ENCODE measurements around the gene AMDHD1. TPM values are rescaled to one million over a fixed set of nuclear protein-coding genes. Genes with fewer than 3 reads are reported as not detected.

AMDHD1 gene
- total and polyA plus RNA-seq, 2 of the 4 experiments (the other 2 are of a cell fraction) = under 0.01 TPM; not detected in 1

DNA sequence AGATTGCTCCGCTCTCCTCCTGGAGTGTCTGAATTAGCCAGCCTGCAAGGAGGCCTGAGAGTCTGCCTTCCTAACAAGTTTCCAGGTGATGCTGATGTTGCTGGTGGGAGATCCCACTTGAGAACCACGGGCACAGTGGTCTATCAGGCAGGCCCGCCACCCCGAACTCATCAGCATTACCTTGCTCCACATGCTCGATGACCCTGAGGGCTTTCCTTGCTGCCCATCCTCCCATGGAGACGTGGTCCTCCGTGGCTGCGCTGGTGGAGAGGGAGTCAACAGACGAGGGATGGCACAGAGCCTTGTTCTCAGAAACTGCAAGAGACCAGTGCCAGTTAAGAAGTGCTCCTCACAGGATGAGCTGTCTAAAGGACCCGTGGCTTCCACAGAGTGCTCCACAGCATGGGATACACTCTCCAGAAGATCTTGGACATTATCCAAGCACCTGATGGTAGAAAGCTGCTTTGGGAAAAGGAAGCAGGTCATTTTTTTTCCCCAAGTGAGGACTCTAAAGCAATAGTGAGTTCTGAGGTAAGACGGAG, 34.7 kb downstream of the AMDHD1 start:
- no peak overlapping the region for H2BK20ac ChIP-seq (ENCODE audit: low read depth, low read length)
- H4K20me1 ChIP-seq (ENCODE audit: insufficient read depth, low read length) = no peaks in the 10 kb centered on the region
- ATAC-seq (ENCODE audit: low read depth) (no peak), DNase-seq (no peak)
- H3K4me1 ChIP-seq (ENCODE audit: control insufficient read depth, insufficient read depth, low read length) = no peaks in the 10 kb centered on the region
- no peak overlapping the region for H3K4me3 ChIP-seq (ENCODE audit: insufficient read depth, low read depth, low read length)
- no peak overlapping the region for H3K27ac ChIP-seq (ENCODE audit: insufficient read depth, low read length)
- H3K4ac ChIP-seq (ENCODE audit: low read depth, low read length) = no peak overlapping the region
- H2AK9ac ChIP-seq (replicated peaks; ENCODE audit: low read depth, low read length, poor library complexity) = no peak overlapping the region
- no peak overlapping the region for H3K23ac ChIP-seq (ENCODE audit: low read depth, low read length)
- H2AFZ ChIP-seq (replicated peaks; ENCODE audit: low read length, poor library complexity) = no peak overlapping the region
- H3K9me3 ChIP-seq (ENCODE audit: control insufficient read depth, insufficient read depth, low read length) = no peaks in the 10 kb centered on the region
- no TSS peak for BruUV-seq (replicated peaks)
- intact Hi-C loops (cut with micrococcal nuclease) = no loop called here
- no peaks in the 10 kb centered on the region for H3K9me1 ChIP-seq (ENCODE audit: insufficient read depth, low read length)
- H2AK5ac ChIP-seq (ENCODE audit: low read depth, low read length) = no peak overlapping the region
- no peaks in the 10 kb centered on the region for H3K36me3 ChIP-seq (ENCODE audit: control insufficient read depth, insufficient read depth, low read length)
- in situ Hi-C loops (cut with MboI; ENCODE audit: low sequenced_read_pairs) = no loop called here
- no peak overlapping the region for H3K18ac ChIP-seq (ENCODE audit: low read depth, low read length)
- no peak overlapping the region for H4K5ac ChIP-seq (ENCODE audit: low read depth, low read length)
- H2BK15ac ChIP-seq (ENCODE audit: low read depth, low read length) = no peak overlapping the region
- H2BK120ac ChIP-seq (ENCODE audit: low read depth, low read length) = no peak overlapping the region
- no peak overlapping the region for H4K91ac ChIP-seq (ENCODE audit: insufficient read depth, low read depth, low read length)
- ChIA-PET CTCF (no interaction called here), POLR2A (ENCODE audit: unreplicated experiment) (no interaction called here)
- H3K56ac ChIP-seq (ENCODE audit: extremely low read depth, insufficient read depth, low read length) = no peak overlapping the region
- no peak overlapping the region for H3K9ac ChIP-seq (ENCODE audit: low read depth, low read length)
- H3K27me3 ChIP-seq (ENCODE audit: control insufficient read depth, insufficient read depth, low read length) = peaks cover 8% of the 10 kb centered on the region
- TF ChIP-seq USF2 (IDR thresholded peaks at IDR 0.05; ENCODE audit: low read depth, low read length) (no peak), RCOR1 (IDR thresholded peaks at IDR 0.05; ENCODE audit: insufficient replicate concordance, low read length) (no peak), BHLHE40 (IDR thresholded peaks at IDR 0.05; ENCODE audit: low read depth, low read length) (no peak), POLR2A (IDR thresholded peaks at IDR 0.05; ENCODE audit: low read depth, low read length) (no peak), ELK1 (IDR thresholded peaks at IDR 0.05; ENCODE audit: borderline replicate concordance, low read depth, low read length) (no peak)
- H3K4me2 ChIP-seq (ENCODE audit: low read depth, low read length) = no peak overlapping the region
- no peak overlapping the region for H2BK5ac ChIP-seq (ENCODE audit: low read depth, low read length, poor library complexity, severe bottlenecking)
- 96% methylated on average over 4 of the region's 11 CpGs; no CpG with 5 or more reads in 1 of the 2 experiments for WGBS, 2 experiments (ENCODE audit: extremely low coverage in 2 of 2, insufficient read length in 1 of 2)
- dilution Hi-C loops (cut with HindIII; ENCODE audit: low sequenced_read_pairs, unreplicated experiment) = no loop called here
- H3K14ac ChIP-seq (replicated peaks; ENCODE audit: low read depth, low read length) = no peak overlapping the region
- H3K79me1 ChIP-seq (ENCODE audit: low read depth in 1 of 2, low read length in 2 of 2) = no peaks in the 10 kb centered on the region
- H4K8ac ChIP-seq (ENCODE audit: low read depth in 2 of 2, low read length in 2 of 2) = no peak overlapping the region
